ENCODE measurements around the gene SLC35A5.

GRCh38 chr3:112631257-112631656, 69.4 kb downstream of the SLC35A5 start:
- TF ChIP-seq CTCF (IDR thresholded peaks at IDR 0.05) (no peak), POLR2A (IDR thresholded peaks at IDR 0.05) (no peak)

All from testis (tissue), 2 donors.